ENCODE results near the gene MAPK4.

- TF ChIP-seq CTCF (IDR thresholded peaks at IDR 0.05; ENCODE audit: insufficient read depth, low read length, poor library complexity, severe bottlenecking) (no peak), EZH2phosphoT487 (conservative IDR thresholded peaks at IDR 0.05; ENCODE audit: low read length) (no peak)
These were observed 87.3 kb downstream of the MAPK4 start for GRCh38 chr18:50647237-50647636.

Measured in SU-DHL-6 (cell line).